ENCODE results near the gene IKZF1.

GRCh38 chr7:50278120-50278519 lies 26.4 kb upstream of the IKZF1 start:
- TF ChIP-seq CTCF (IDR thresholded peaks at IDR 0.05) (no peak), POLR2A (IDR thresholded peaks at IDR 0.05) (no peak)

Measured in right lobe of liver (tissue), 4 donors.